HepG2 (cell line): ENCODE results near the gene ENDOD1. TPM values are rescaled to one million over a fixed set of nuclear protein-coding genes. Genes with fewer than 3 reads are reported as not detected.
A peak's percentile ranks its signal among the peaks of the same experiment; 100 is the strongest.

Experiments used
- ATAC-seq: fragments of 200-7000 bp; cut with Tn5 transposase; 3 replicates; pipeline ENCODE4 v1.9.1; 2020; ENCODE audit warnings: mild to moderate bottlenecking, moderate library complexity
- BruUV-seq: library from RNA; stranded (reverse); fragments of 400-500 nt; replicated peaks from 2 replicates; lab custom pipeline; 2021; lab: Mats Ljungman, UMichigan
- CTCF ChIA-PET: fragments of 300-600 bp; formaldehyde crosslinking; extraction: SDS; loops from one replicate; lab custom pipeline; 2021; ENCODE audit warnings: low total read pairs, inconsistent platforms, low intra/inter-chr PET ratio; lab: Yijun Ruan, JAX
- POLR2A ChIA-PET: fragments of 350-600 bp; sonication (Branson Sonifier 250); formaldehyde crosslinking; loops from one replicate; lab custom pipeline; 2020; ENCODE audit warnings: antibody characterized with exemption, inconsistent platforms; lab: Yijun Ruan, JAX
- DNase-seq: peaks from one replicate; pipeline ENCODE4 v3.0.0-alpha.2; 2015; ENCODE audit warnings: low spot score
- FAIRE-seq: peaks from 3 replicates; lab custom pipeline; 2011; peaks lifted over from hg19 to GRCh38; lab: Jason Lieb, UNC
- H2AFZ ChIP-seq: one replicate; pipeline ENCODE4 v1.6.1; 2011; ENCODE audit warnings: low read length, inconsistent platforms
- H3K27ac ChIP-seq: fragments of 300-600 bp; 3 replicates; pipeline ENCODE4 v1.8.0; 2011; ENCODE audit warnings: mixed run types, mild to moderate bottlenecking, mixed read lengths, low read length, inconsistent platforms; ENCODE audit not compliant: insufficient read depth; ENCODE audit errors: extremely low read length
- H3K27me3 ChIP-seq, 2 experiments: fragments of 200-600 bp in 1 of 2; 2 replicates in 1 of 2; 3 replicates in 1 of 2; pipeline versions ENCODE4 v1.6.0 to v1.8.0; 2011; ENCODE audit warnings: low read length in 2 of 2, mild to moderate bottlenecking in 2 of 2, moderate library complexity in 2 of 2, inconsistent platforms in 1 of 2; ENCODE audit not compliant: insufficient read depth in 2 of 2, control insufficient read depth in 1 of 2
- H3K36me3 ChIP-seq, 2 experiments: fragments of 200-600 bp in 1 of 2; replicated peaks in 1 of 2; 2 replicates in 1 of 2; 3 replicates in 1 of 2; pipeline versions ENCODE4 v1.5.1 to v1.8.0; 2011; ENCODE audit warnings: low read length in 2 of 2, inconsistent platforms in 1 of 2; ENCODE audit not compliant: insufficient read depth in 2 of 2, control insufficient read depth in 1 of 2
- H3K4me1 ChIP-seq: 2 replicates; pipeline ENCODE4 v1.5.1; 2012; ENCODE audit warnings: low read length, inconsistent platforms; ENCODE audit not compliant: insufficient read depth
- H3K4me2 ChIP-seq: 2 replicates; pipeline ENCODE4 v1.6.0; 2011; ENCODE audit warnings: low read depth, low read length, inconsistent platforms
- H3K4me3 ChIP-seq, 3 experiments: fragments of 200-600 bp in 1 of 3; sonication (generic), shearing (Covaris generic) in 1 of 3; replicated peaks in 1 of 3; 2 replicates each; pipeline ENCODE4 v1.5.1; 2011 to 2016; ENCODE audit warnings: low read length in 3 of 3, inconsistent platforms in 2 of 3, low read depth in 2 of 3, mild to moderate bottlenecking in 2 of 3, control low read depth in 1 of 3, mixed read lengths in 1 of 3; ENCODE audit not compliant: insufficient read depth in 1 of 3
- H3K79me2 ChIP-seq: one replicate; pipeline ENCODE4 v1.6.1; 2011; ENCODE audit warnings: low read length, inconsistent platforms; ENCODE audit not compliant: insufficient read depth
- H3K9ac ChIP-seq: 2 replicates; pipeline ENCODE4 v1.6.0; 2011; ENCODE audit warnings: mild to moderate bottlenecking, low read depth, low read length, inconsistent platforms; ENCODE audit not compliant: insufficient read depth
- H3K9me3 ChIP-seq: 2 replicates; pipeline ENCODE4 v1.5.1; 2012; ENCODE audit warnings: mild to moderate bottlenecking, low read length
- H4K20me1 ChIP-seq: 2 replicates; pipeline ENCODE4 v1.6.0; 2011; ENCODE audit warnings: inconsistent platforms, mild to moderate bottlenecking, low read length, moderate library complexity; ENCODE audit not compliant: insufficient read depth
- AGO1 ChIP-seq: fragments of 200-400 bp; formaldehyde crosslinking; IDR thresholded peaks from 2 replicates; pipeline ENCODE4 v1.6.1; 2017; ENCODE audit warnings: mild to moderate bottlenecking, low read depth, low read length, moderate library complexity; ENCODE audit not compliant: poor library complexity, severe bottlenecking
- ARNTL ChIP-seq: sonication (generic); formaldehyde crosslinking; IDR thresholded peaks from 2 replicates; pipeline ENCODE4 v1.4.0; 2020; ENCODE audit warnings: mild to moderate bottlenecking, missing genetic modification reagents
- FOXO4 ChIP-seq: sonication (generic); formaldehyde crosslinking; conservative IDR thresholded peaks from 2 replicates; pipeline ENCODE4 v1.8.1; 2023; ENCODE audit warnings: missing genetic modification reagents
- HMG20A ChIP-seq: IDR thresholded peaks from 2 replicates; pipeline ENCODE4 v1.6.1; 2016; ENCODE audit warnings: borderline replicate concordance
- MBNL3 ChIP-seq: fragments of 250-450 bp; sonication (Bioruptor Pico); conservative IDR thresholded peaks from 2 replicates; pipeline ENCODE4 v1.8.0; 2022; ENCODE audit warnings: mild to moderate bottlenecking, inconsistent platforms
- NFKB2 ChIP-seq: sonication (generic); formaldehyde crosslinking; IDR thresholded peaks from 2 replicates; pipeline ENCODE4 v1.4.0; 2020; ENCODE audit warnings: missing genetic modification reagents, borderline replicate concordance
- NONO ChIP-seq, 2 experiments: fragments of 450-650 bp in 1 of 2; sonication (generic) in 1 of 2; formaldehyde crosslinking in 1 of 2; IDR thresholded peaks in 1 of 2; conservative IDR thresholded peaks in 1 of 2; 2 replicates each; pipeline versions ENCODE4 v1.6.1 to v1.8.0; 2017 to 2022; ENCODE audit warnings: mild to moderate bottlenecking in 1 of 2, missing genetic modification reagents in 1 of 2, moderate library complexity in 1 of 2
- PITX1 ChIP-seq: sonication (generic); formaldehyde crosslinking; IDR thresholded peaks from 2 replicates; pipeline ENCODE4 v1.5.1; 2020; ENCODE audit warnings: mild to moderate bottlenecking, missing genetic modification reagents
- SIN3B ChIP-seq: fragments of 150-350 bp; IDR thresholded peaks from 2 replicates; pipeline ENCODE4 v1.6.1; 2014; ENCODE audit warnings: low read length
- UBTF ChIP-seq: sonication (generic); formaldehyde crosslinking; IDR thresholded peaks from 2 replicates; pipeline ENCODE4 v1.4.0; 2020; ENCODE audit warnings: mild to moderate bottlenecking, missing genetic modification reagents
- ZNF30 ChIP-seq: sonication (generic); formaldehyde crosslinking; IDR thresholded peaks from 2 replicates; pipeline ENCODE4 v1.5.0; 2020; ENCODE audit warnings: mild to moderate bottlenecking, missing genetic modification reagents
- ZNF646 ChIP-seq: sonication (generic); formaldehyde crosslinking; IDR thresholded peaks from 2 replicates; pipeline ENCODE4 v1.9.0; 2021; ENCODE audit warnings: mild to moderate bottlenecking, missing genetic modification reagents
- ZNF660 ChIP-seq: sonication (generic); formaldehyde crosslinking; IDR thresholded peaks from 2 replicates; pipeline ENCODE4 v1.5.1; 2020; ENCODE audit warnings: mild to moderate bottlenecking, low read depth, missing genetic modification reagents, borderline replicate concordance
- ZNF883 ChIP-seq: sonication (generic); formaldehyde crosslinking; IDR thresholded peaks from 2 replicates; pipeline ENCODE4 v1.5.1; 2020; ENCODE audit warnings: mild to moderate bottlenecking, missing genetic modification reagents; ENCODE audit errors: not compliant biosample characterization
- WGBS: methylation state at CpG from one replicate; pipeline ENCODE4 v1.1.6; 2017; ENCODE audit warnings: low lambda C conversion rate; 5-methylcytosine and 5-hydroxymethylcytosine counted together
- in situ Hi-C: cut with HindIII; loops from 2 replicates; pipeline ENCODE4 v1.10.0; 2017; ENCODE audit warnings: low pct_unique_long_range_greater_than_20kb; ENCODE audit not compliant: extremely low pct_ligation_motif_present
- intact Hi-C: fragments of 100-400 bp; cut with micrococcal nuclease; formaldehyde crosslinking; loops from one replicate; pipeline ENCODE4 v1.10.0; 2022; ENCODE audit not compliant: unreplicated experiment
- polyA plus RNA-seq, 8 experiments: library from polyadenylated mRNA; depleted of rRNA in 3 of 8; stranded (reverse) in 7 of 8; unstranded in 1 of 8; fragments of >200 nt; fragmentation: Illumina TruSeq in 4 of 8; extraction: Trizol in 4 of 8; gene quantifications; 2 replicates each; pipeline versions ENCODE4 v1.2.1 to v1.2.3, GENCODE V29; 2011 to 2016; ENCODE audit warnings: low read depth in 4 of 8, missing spikeins in 1 of 8, mixed read lengths in 1 of 8; ENCODE audit not compliant: insufficient read depth in 1 of 8
- total RNA-seq, 5 experiments: library from RNA; depleted of rRNA; stranded (reverse); fragments of >200 nt; fragmentation: Illumina TruSeq; extraction: Trizol; gene quantifications; 2 replicates each; pipeline ENCODE4 v1.2.3, GENCODE V29; 2016; ENCODE audit warnings: low read depth in 1 of 5

Gene ENDOD1
- total and polyA plus RNA-seq, 2 of the 13 experiments (the other 11 are each of a cell fraction or from before 2014, with no cell fraction given): 2.0 to 6.8 TPM

- FAIRE-seq (peak; percentile 73), DNase-seq (peak; percentile 95), ATAC-seq (peak; percentile 82)
- intact Hi-C loops: loop anchor here (1.0 to 10.0 kb wide), 5 partner anchors 70 to 722 kb away; partner anchors contain the start of genes C11orf97, CEP57, CWC15 and KDM4D
- CTCF ChIA-PET: interaction anchor here (1.8 kb wide), 1 partner anchor 83 kb away, joined by 7 read pairs; no protein-coding TSS in a partner anchor
- Histone ChIP-seq H2AFZ (no peak overlapping the region), H3K4me3 (peak overlapping the region; percentile 80 to 97 (median 93)), H3K9ac (peak overlapping the region; percentile 94), H4K20me1 (peaks cover 3% of the 10 kb centered on the region; the same call in 1 of the 2 replicates), H3K4me2 (peak overlapping the region; percentile 82), H3K9me3 (no peaks in the 10 kb centered on the region), H3K79me2 (peaks cover 24% of the 10 kb centered on the region), H3K4me1 (peaks cover 18% of the 10 kb centered on the region), H3K27me3 (no peaks in the 10 kb centered on the region; a peak in 1 of 5 replicates), H3K27ac (peak overlapping the region; percentile 93), H3K36me3 (no peaks in the 10 kb centered on the region)
- under 1% methylated on average over 5 of the region's 5 CpGs for WGBS
- in situ Hi-C loops: loop anchor here (10.0 kb wide), 1 partner anchor 636 kb away; no protein-coding TSS in a partner anchor
- no TSS peak for BruUV-seq
- POLR2A ChIA-PET: interaction anchor here (0.6 to 3.5 kb wide), 10 partner anchors 8 to 1321 kb away, joined by 3 to 48 read pairs (median 10); partner anchors contain the start of genes CCDC82, CEP57, CWC15 and ENDOD1
- TF ChIP-seq SIN3B (no peak), NONO (IDR thresholded peaks at IDR 0.05) (no peak), NONO (CRISPR knock-in tag; conservative IDR thresholded peaks at IDR 0.05) (no peak), ARNTL (CRISPR knock-in tag) (no peak), UBTF (CRISPR knock-in tag) (no peak), HMG20A (CRISPR knock-in tag) (no peak), ZNF660 (CRISPR knock-in tag) (no peak), PITX1 (CRISPR knock-in tag) (no peak), NFKB2 (CRISPR knock-in tag) (no peak), AGO1 (no peak), ZNF883 (no peak), MBNL3 (CRISPR knock-in tag) (no peak), ZNF30 (CRISPR knock-in tag) (no peak), FOXO4 (no peak), ZNF646 (CRISPR knock-in tag) (no peak)
These were observed 21.1 kb upstream of the ENDOD1 start for GRCh38 chr11:95068549-95068948.
